ENCODE results near the gene OPCML.

OPCML gene

GRCh38 chr11:133212201-133212600, 320.1 kb downstream of the OPCML start:
- Histone ChIP-seq H3K4me3 (no peak overlapping the region), H3K27ac (no peak overlapping the region)

GRCh38 chr11:133207995-133208394, 324.3 kb downstream of the OPCML start:
- Histone ChIP-seq H3K4me3 (no peak overlapping the region), H3K27ac (no peak overlapping the region)

- H3K4me3 ChIP-seq, result no peak overlapping the region
- H3K27ac ChIP-seq, result no peak overlapping the region
These were observed 325.8 kb downstream of the OPCML start for GRCh38 chr11:133206313-133207005.

GRCh38 chr11:133204158-133204557, 328.1 kb downstream of the OPCML start:
- H3K27ac ChIP-seq, result no peak overlapping the region
- no peak overlapping the region for H3K4me3 ChIP-seq

GRCh38 chr11:133202816-133203215, 329.5 kb downstream of the OPCML start:
- Histone ChIP-seq H3K27ac (no peak overlapping the region), H3K4me3 (no peak overlapping the region)

DNA sequence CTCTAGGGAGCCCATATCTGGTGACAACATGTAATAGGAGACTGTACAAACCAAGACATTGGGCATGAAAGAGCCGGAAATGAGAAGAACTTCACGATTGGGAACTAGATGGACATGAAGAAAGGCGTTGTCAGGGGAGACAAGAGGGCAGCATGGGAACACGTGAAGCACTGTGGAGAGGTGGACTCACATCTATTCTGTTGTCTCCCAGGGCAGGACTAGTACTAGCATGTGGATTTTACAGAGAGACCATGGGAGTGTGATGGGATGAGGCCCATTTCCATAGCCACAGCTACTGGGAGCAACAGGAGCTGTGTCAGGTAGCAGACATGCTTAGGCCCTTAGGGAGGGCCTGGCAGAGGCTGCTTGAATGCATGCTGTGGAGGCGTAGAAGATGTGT, 333.9 kb downstream of the OPCML start:
- Histone ChIP-seq H3K4me3 (no peak overlapping the region), H3K27ac (no peak overlapping the region)

GRCh38 chr11:133197425-133197824, 334.9 kb downstream of the OPCML start:
- Histone ChIP-seq H3K27ac (no peak overlapping the region), H3K4me3 (no peak overlapping the region)

- H3K4me3 ChIP-seq, result no peak overlapping the region
- H3K27ac ChIP-seq, result no peak overlapping the region
These were observed 340.4 kb downstream of the OPCML start for GRCh38 chr11:133191931-133192330.

GRCh38 chr11:133181667-133182066, 350.6 kb downstream of the OPCML start:
- Histone ChIP-seq H3K27ac (no peak overlapping the region), H3K4me3 (no peak overlapping the region)

- H3K4me3 ChIP-seq, result no peak overlapping the region
- no peak overlapping the region for H3K27ac ChIP-seq
These were observed 351.2 kb downstream of the OPCML start for GRCh38 chr11:133181066-133181465.

DNA sequence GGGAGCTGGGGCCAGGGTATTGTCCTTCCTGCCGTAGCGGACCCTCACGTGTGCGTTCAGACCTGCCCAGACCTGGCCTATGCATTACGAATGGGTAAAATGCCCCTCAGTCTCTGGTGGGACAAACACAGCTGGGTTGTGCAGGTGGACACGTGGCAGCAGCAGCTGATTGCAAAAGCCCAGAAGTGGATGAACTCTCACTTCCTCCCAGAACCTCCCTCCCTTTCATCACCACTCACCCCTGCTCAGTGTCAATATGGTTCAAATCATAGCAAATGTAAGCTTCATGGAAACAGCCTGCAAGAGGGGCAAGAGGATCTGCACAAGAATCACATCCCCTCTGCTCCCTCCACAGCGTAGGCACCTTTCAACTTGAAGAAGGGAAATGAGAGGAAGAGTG, 352.1 kb downstream of the OPCML start:
- Histone ChIP-seq H3K4me3 (no peak overlapping the region), H3K27ac (no peak overlapping the region)

GRCh38 chr11:133176748-133177147, 355.6 kb downstream of the OPCML start:
- H3K27ac ChIP-seq, result no peak overlapping the region
- H3K4me3 ChIP-seq, result no peak overlapping the region

- no peak overlapping the region for H3K4me3 ChIP-seq
- H3K27ac ChIP-seq, result no peak overlapping the region
These were observed 357.2 kb downstream of the OPCML start for GRCh38 chr11:133175103-133175502.

- H3K4me3 ChIP-seq, result no peak overlapping the region
- no peak overlapping the region for H3K27ac ChIP-seq
These were observed 358.4 kb downstream of the OPCML start for GRCh38 chr11:133173810-133174412.

DNA sequence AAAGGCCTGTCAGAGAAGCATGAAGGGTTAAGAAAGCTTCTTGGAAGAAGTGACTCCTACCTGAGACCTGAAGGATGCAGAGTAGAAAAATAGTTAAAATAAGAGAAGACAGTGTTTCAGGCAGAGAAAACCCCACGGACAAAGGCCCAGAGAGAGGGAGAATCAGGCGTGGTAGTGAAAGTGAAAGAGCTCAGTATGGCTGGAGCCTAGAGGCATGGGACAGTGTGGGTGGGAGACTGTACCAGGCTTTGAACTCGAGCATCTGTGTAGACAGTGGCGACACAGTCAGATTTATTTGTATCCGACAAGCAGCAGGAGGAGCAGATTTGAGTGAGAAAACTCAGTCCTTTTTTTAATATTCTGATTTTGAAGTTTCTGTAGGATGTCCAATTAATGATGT, 360.0 kb downstream of the OPCML start:
- Histone ChIP-seq H3K4me3 (no peak overlapping the region), H3K27ac (no peak overlapping the region)

DNA sequence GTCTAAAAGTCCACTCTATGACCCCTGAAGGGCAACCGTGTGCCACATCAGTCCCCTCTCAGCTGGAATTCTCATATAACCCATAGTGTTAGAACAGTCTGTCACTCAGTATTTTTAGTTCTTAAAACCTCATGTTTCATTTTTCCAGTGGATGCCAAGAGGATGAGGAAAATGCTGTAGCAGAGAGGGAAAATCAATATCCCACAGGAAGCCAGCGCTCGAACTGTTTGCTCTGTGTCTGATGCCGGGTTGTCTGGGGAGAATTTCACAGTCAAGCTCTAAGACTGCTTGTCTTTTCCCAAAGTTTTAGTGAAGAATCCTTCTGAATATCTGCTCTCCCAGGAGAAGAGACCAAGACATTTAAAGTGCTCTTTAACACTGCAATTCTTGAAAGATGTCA, 360.9 kb downstream of the OPCML start:
- H3K4me3 ChIP-seq, result no peak overlapping the region
- no peak overlapping the region for H3K27ac ChIP-seq

DNA sequence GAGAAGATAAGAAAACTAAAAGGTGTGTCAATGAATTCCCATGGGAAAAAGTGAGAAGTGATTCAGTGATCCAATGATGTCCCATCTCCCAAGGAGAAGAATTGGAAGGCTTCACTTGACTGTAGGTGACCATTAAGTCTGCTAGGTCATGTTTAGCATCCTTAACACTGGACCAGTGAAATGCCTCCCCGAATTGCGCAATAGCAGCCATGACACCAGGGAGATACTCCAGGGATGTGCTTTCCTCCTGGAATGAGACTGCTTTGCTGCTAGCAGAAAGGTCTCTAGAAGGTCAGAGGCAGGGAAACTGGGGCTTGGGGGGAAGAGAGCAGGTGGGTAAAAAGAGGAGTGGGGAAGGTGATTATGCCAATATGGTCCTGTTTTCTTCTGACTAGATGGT, 364.3 kb downstream of the OPCML start:
- H3K27ac ChIP-seq, result no peak overlapping the region

DNA sequence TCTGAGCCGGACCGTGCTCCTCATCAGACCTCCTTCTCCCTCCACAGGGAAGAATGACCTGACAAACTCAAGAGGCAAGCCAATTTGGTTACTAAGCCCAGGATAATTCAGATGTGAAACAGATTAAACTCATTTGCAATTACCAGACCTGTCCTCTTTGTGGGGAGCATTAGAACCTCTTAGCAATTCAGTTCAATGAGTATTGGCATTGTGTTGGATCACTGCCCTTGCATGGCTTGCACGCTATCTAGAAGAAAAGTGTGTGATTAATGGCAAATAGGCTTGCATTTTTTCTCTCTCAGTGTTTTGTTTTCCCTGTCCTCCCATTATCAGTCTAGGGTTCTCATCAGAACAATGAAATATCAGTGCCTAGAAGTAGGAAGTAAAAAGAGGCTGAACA, 365.6 kb downstream of the OPCML start:
- H3K4me3 ChIP-seq, result no peak overlapping the region
- H3K27ac ChIP-seq, result no peak overlapping the region

More for the DNA sequence above, 364.3 kb downstream of the OPCML start:
- H3K4me3 ChIP-seq, result no peak overlapping the region

- no peak overlapping the region for H3K27ac ChIP-seq
- H3K4me3 ChIP-seq, result no peak overlapping the region
These were observed 367.3 kb downstream of the OPCML start for GRCh38 chr11:133164986-133165385.

DNA sequence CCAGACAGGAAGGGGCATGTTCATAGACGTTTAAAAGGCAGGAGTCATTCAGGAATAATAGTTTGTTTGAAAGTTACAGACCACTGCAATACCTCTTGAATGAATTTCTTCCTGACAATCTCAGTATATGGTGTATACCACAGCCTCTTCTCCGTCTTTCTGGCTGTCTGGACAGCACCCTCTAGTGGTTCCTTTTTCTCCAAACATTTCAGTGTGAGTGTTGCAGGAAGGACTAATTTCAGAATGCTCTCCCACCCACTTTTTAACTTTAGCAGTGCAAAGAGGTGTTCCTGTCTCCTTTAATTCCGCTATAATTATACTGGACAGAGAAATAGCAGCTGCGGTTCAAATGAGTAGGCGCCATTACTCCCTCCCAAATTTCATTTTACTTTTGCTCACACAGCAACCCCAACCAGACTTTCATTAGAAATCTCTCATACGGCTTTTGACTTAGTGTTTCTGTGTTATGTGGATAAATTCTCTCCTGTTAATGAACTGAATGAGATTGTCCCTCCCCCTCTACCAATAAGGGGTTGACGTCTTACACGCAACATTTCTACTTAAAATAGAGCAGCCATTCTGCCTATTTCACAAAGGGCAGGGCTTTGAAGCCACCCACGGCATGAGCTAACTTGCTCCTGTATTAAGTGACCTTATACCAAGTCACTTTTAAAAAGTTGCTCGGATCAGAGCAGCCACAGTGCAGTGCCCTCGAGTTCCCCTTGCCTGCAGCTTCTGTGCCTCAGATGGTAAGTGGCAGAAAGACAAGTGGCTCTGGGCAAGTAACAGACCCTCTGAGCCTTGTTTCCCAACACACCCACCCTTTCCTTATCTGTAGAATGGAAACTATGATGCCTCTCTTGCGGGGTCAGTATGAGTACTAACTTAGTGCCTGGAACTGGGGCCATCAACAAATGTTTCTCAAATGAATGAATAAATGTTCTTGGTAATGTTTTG, 368.6 kb downstream of the OPCML start:
- H3K4me3 ChIP-seq, result no peak overlapping the region
- H3K27ac ChIP-seq, result no peak overlapping the region

DNA sequence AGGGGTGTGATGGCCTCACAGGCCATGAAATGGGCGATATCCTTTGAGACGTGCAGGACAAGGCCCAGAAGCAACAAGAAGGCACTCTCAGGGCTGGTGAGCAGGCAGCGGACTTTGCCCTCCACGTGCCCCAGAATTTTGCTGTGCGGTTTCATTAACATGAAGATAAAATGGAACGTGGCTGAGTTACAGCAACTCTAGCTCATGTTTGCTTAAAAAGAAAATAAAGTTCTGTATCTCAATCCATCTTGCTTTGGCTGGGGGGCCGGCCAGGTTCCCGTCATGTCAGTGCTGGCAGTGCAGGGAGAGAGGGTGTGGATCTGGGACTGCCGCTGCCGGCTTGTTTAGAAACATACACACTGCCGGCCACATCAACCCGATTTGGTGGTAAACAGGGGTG, 370.1 kb downstream of the OPCML start:
- Histone ChIP-seq H3K4me3 (no peak overlapping the region), H3K27ac (no peak overlapping the region)

Data from skin epidermis (tissue), 12 donors.